ENCODE results near the gene PDC.
"Not testable (repeated sequence)": the region's sequence is repeated elsewhere in the genome, so short reads cannot be mapped to it uniquely, and the experiment has no call there.

Gene PDC

DNA sequence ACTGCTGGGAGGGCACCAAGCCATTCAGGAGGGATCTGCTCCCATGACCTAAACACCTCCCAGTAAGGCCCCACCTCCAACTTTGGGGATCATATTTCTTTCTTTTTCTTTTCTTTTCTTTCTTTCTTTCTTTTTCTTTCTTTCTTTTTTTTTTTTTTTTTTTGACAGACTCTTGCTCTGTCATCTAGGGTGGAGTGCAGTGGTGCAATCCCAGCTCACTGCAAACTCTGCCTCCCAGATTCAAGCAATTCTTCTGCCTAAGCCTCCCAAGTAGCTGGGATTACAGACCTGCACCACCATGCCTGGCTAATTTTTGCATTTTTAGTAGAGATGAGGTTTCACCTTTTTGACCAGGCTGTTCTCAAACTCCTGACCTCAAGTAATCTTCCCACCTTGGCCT lies 4.6 kb upstream of the PDC start:
- DNase-seq, result not testable (repeated sequence)

DNA sequence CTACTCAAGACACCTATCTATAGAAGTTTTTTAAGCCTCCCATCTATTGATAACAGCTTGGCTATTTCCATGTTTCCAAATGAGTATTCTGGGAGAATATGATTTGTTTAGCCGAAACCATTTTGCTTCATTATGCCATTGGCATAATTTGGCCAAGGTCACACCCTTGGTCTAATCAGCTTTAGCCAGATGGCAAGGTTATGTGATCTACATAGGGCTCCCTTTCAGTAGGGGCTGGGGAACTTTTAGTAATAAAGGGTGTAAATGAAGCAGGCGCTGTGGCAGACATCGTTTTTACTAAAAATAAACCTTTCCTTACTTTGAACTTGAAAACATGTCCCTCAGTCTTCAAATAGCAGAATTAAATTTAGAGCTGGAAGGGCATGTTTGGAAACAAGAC lies 3.0 kb upstream of the PDC start:
- no peak for DNase-seq

DNA sequence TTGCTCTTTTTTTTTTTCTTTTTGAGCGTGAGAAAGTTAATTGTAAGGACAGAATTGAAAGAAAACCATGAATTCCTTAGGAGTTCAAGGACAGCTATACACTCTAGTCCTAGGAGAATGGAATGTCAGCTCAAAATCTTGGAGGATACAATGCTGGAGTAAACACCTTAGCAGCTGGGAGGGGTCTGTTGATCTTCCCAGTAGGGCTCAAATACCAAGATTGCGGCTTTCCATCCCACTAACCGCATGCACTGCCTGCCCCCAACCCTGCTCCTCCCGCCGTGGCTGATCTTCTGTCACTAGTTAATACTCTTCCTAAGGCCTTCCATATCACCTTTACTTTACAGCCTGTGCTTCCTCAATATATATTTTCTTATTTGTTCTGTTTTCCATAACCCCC lies 2.6 kb upstream of the PDC start:
- DNase-seq, result no peak

DNA sequence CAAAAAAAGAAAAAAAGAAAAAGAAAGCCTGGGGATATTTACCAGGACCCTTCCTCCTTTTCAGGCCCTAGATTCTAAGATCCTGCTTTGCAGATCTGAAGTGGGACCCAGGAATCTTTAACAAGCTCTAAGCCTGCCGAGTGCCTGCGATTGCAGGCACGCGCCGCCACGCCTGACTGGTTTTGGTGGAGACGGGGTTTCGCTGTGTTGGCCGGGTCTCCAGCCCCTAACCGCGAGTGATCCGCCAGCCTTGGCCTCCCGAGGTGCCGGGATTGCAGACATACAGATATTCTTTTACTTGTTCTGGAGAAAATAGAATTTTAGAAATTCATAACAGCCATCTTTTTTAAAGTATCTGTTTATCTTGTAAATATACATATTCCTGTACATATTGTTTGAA lies 1.8 kb downstream of the PDC start:
- not testable (repeated sequence) for DNase-seq

DNA sequence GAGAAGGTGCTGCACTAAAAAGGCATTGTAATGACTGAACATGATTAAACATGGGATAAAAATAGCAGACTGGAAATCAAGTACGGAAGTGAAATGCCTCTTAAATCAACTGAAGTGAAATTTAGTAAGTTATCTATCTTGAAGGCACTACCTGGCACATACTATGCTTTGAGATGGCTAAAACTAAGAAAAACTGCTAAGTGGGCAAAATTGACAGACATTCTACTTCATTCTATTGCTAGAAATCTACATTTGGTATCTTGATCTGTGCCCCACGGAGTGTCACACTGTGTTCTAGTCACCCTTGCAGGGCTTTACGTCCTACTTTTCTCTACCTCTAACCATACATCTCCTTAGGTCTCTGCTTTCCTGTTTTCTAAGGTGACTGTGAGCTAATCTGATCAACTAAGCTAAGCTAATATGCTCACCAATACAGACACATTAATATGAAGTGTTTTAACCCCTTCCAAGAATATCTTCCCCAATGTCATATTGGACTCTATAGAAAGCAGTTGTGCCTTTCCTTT lies 4.1 kb downstream of the PDC start:
- no peak for DNase-seq

DNA sequence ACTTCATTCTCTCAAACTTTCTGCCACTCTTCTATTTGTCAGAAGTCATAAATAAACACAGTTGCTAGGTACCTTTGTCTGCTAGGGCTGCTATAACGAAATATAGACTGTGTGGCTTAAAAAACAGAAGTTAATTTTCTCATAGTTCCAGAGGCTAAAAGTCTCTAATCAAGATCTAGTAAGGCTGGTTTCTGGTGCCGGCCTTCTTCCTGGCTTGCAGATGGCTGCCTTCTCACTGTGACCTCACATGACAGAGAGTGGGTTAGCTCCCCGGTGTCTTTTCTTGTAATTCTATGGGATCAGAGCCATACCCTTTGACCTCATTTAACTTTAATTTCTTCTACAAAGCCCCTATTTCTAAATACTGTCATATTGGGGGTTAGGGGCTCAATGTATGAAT lies 5.9 kb downstream of the PDC start:
- DNase-seq, result no peak

DNA sequence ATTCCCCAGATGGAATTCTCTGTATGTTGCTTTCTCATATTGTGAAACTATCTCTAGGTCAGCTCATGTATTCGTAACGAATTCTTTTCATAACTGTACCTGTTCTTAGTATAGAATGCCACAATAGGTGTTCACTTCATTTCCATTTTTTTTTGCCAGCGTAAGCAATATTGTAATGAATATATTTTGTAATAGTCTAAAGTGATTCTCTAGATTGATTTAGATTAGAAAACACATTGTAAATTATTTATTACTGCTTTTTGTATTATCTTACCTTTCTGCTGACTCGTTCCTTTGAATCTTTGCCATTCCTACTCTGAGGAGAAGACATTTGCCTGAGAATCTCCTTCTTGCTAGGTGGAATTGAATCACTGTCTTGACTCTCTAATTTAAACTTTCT lies 14.8 kb downstream of the PDC start:
- DNase-seq, result no peak

DNA sequence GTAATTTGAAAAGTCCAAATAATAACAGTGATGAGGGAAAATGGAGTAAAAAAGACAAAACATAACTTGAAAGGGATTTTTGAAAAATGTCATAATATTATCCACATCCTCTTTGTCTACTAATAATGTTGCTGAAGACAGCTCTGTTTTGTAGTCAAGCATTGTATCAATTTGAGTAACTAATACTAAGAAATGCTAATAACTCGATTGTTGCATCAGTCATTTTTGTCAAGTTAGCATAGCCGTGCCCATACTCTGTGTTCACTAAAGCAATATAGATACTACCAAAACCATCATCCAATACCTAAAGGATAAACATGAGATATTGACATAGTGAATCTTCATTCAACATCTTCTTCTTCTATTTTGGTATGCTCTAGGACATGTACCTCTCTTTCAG lies 17.3 kb downstream of the PDC start:
- no peak for DNase-seq

DNA sequence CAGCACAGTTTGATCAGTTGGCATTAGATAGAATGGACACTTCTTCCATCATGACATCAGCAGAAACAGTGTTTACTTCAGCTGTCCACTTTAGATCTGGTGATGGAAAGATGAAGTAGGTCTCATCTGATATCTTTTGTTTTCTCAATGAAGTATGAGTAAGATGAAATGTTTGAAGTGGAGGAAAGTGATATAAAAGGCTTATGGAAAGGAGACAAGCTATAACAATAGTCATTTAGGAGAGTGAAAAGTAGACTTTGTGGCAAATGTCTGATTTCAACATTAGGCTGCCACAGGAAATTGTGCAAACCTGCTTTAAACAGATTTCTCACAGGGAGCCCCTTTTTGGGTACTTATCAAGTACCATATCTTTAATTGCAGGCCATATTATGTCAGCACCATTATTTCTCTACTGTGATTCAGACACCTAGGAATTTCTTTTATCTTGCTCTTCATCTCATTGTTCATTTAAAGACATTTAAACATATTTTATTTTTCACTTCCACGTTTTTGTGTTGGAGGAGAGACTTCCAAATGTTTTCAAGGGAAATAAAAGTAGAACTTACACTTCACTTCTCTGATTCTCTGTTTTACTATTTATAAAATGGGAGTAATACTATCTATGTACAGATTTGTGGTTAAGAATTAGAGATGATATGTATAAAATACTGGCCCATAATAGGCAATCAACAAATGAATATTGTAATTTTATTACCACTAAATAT lies 18.1 kb downstream of the PDC start:
- no peak for DNase-seq

DNA sequence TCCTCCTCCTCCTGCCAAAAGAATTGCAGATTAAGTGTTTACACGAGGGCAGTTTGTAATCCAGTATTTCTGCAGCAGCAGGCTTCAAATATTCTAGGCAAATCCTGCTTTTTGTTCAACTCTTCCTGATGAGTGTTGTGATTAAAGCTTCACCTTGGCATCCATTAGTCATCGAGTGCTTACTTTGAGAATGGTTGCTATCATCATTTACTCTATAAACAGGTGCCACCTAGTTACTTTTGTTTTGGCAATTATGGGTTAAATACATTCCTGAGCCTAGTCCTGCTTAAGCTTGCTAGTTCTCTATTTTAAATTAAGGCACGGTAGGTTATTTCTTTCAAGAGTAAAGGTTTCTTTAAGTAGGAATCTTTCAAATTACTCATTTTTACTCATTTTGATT lies 20.3 kb downstream of the PDC start:
- no peak for DNase-seq

DNA sequence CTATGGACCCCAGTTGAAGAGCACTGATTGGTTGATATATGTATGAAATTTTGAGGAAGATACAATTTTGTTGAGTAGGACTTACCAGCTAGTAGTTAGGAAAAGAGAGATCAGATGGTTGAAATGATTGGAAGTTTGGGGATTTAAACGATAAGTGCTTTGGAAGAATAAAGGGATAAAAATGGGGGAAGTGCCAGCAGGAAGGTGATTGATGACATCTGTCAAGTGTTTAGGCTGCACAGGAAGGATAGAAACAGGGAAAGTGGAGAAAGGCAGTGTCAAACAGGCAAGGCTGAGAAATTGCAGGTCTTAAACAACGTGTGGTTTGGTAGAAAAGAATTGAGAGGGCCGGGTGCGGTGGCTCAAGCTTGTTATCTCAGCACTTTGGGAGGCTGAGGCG lies 22.3 kb downstream of the PDC start:
- no peak for DNase-seq

DNA sequence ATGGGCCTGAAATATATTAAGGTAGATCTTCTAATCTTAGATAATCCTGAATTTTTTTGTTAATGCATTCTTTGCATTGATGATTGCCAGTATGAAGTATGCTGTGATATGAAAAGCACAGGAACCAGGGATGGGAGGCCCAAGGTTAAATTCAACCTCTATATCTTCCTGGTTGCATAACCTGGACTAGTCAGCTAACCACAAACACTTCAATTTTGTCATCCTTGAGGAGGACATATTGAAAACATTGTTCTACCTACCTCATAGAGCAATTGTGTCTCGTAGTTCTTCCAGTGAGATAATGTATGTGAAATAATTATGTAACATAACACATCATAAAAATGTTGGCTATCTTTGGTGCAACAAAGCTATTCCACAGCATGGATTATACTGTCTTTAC lies 25.6 kb downstream of the PDC start:
- no peak for DNase-seq

DNA sequence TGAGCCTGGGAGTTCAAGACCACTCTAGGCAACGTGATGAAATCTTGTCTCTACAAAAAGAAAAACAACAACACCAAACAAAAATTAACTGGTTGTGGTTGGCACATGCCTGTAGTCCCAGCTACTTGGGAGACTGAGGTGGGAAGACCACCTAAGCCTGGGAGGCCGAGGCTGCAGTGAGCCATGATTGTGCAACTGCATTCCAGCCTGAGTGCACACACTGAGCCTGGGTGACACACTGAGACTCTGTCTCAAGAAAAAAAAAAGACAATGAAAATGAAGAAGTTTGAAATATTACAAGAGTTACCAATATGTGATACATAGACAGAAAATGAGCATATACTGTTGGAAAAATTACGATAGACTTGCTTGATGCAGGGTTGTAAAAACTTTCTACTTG lies 31.9 kb downstream of the PDC start:
- no peak for DNase-seq

DNA sequence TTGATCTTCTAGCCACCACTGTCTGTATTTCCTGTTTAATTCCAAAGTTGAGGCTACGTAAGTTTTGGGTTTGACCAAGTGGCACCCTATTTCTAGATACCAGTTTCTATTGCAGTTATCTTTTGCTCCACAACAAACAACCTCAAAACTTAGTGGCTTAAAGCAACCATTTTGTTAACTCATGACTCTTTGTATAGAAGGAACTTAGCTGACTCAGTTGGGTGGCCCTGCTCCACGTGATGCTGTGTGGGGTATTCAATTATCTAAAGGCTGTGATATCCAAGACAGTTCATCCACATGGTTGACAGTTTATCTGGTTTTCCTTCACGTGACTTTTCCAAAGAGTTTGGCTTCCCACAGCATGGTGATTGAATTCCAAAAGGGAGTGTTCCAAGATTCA lies 34.8 kb downstream of the PDC start:
- no peak for DNase-seq

DNA sequence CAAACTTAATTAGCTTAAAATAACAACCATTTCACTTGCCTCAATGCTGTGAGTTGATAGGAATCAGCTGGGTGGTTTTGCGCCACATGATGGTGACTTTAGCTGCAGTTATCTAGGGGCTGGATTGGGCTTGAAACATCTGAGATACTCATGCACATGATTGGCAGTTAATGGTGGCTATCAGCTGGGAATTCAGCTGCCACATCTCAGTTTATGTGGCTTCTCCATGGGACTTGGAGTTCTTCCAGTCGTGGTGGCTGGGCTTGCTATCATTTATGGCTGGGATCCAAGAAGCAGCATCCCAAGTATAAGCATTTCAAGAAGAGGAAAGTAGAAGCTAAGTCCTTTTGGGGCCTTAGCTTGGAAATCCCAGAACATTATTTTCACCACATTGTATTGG lies 36.4 kb downstream of the PDC start:
- no peak for DNase-seq

DNA sequence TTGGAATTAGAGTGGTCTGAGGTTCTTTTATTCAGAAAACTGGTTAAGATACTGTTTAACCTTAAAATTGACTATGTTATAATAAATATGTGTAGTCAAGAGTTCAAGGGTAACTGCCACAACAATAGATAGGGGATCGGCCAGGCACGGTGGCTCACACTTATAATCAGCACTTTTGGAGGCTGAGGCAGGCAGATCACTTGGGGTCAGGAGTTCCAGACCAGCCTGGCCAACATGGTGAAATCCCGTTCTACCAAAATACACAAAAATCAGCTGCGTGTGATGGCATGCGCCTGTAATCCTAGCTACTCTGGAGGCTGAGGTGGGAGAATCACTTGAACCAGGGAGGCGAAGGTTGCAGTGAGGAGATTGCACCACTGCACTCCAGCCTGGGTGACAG lies 39.5 kb downstream of the PDC start:
- no peak for DNase-seq

DNA sequence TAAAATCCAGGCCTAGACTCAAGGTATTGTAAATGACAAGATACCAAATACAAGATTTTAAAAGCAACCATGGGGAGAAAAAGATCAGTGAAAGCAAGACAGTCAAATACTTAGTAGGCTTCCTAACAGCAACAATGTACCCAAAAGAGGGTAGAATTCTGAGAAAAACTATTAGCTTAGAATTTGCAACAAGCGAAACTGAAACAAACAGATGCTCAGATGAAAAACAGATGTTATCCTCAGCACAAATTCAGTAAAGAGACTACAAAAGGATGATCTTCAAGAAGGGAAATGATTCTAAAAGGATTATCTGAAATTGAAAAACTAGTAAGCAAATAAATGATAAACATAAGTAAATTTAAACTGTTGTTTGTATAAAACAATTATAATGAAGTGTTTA lies 40.0 kb downstream of the PDC start:
- no peak for DNase-seq

DNA sequence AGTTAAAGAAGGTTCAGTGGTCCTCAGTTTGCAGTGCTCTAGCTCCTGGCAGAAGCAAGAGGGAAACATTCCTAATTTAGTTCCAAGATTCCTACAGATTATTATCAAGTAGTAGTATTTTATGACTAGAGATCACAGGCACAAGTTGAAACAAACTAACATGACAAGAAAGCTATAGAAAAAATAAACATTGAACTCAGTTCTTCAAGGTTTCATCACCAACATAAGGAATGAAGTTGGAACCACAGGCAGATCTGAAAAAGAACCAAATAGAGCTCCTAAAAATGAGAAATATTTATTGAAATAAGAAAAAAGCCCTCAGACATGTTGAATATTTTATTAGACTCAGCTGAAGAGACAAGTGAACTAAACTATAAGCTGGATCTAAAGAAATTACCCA lies 40.6 kb downstream of the PDC start:
- DNase-seq, result no peak

DNA sequence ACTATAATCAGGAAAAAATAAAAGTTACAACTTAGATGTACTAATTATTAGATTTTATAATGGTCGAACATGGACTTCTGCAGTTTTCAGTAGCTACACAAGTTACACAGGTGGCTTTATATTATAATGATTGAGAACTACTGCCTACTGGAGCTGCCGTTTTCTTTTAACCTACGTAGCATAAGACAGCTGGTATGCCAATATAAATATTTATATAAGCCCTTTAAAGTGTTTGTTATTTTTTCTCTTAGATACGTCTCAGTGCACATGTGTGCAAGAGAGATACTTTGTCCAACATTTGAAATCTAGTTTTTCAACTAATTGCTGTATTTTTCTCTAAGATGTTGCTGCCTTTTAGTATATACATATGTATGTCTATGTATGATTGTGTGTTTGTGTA lies 42.4 kb downstream of the PDC start:
- no peak for DNase-seq

DNA sequence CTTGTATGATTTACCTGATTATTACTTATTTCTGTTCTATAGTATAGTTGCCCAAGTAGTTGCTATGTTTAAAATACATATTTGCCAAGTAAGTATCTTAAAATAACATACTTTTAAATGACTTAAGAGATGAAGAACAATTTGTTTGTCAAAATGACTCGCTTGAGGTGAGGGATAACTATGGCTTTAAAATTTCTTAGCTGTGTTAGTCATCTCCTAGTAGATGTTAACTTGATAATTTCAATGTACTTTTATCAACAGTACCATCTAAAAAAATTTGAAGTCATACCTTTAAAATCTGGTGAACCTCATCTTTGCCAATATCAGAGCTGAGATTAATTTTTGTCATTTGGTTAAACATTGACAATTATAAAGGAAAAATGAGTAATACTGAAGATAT lies 47.6 kb downstream of the PDC start:
- no peak for DNase-seq

DNA sequence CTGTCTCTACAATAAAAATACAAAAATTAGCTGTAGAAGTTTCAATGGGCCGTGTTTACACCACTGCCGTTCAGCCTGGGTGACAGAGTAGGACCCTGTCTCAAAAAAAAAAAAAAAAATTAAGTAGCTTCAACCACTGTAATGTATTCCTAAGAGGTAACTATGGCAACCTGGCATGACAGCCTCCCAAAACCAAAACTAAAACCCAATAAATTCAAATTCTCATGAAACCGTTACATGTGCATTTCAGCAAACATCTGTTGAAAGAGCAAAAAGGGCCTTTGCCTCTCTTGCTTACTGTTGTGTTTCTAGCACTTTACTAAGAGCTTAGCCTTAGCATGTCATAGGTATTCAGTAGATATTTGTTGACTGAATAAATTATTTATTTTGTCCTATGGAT lies 51.8 kb downstream of the PDC start:
- no peak for DNase-seq

DNA sequence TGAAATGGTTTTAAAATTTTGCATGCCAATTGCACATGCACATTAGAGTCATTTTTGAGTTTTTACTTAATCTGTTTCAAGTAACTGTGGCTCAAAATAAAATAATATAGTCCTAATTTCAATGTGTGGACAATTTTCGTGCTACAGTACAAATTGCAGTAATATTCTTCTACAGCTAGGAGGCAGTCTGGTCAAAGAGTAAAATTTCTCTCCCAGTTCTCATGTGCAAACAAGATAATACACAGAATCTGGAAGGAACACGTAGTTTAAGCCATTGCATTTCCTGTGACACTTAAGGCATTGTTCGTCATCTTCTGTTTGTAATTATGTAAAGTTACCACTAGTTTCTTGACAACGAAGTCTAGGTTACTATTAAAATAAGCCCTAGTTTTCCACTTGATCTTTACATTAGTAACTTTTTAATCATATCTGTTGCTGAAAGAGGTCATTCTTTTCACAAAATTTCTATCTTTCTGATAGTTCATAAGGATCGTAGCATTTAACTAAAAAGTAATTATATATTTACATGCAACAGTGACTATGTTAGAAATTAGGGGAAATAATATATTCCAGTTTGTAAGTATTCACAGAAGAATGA lies 56.4 kb downstream of the PDC start:
- no peak for DNase-seq

DNA sequence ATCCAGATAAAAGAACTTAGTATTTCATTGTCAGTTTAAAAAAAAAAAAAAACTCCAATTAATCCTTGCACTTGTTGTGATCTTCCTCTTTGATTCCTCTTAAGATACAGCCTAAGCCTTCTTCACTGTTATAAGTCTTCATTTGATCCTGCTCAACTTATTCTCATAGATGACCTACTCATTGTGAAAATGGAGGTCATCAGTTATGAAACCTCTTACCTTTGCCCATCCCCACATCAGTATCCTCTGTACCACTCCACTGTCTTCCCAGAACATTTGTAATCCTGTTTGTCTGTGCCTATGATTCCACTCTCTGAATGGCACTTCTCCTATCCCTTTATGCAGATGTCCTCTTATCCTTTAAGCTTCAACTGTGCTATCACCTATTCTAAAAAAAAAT lies 57.3 kb downstream of the PDC start:
- DNase-seq, result no peak

DNA sequence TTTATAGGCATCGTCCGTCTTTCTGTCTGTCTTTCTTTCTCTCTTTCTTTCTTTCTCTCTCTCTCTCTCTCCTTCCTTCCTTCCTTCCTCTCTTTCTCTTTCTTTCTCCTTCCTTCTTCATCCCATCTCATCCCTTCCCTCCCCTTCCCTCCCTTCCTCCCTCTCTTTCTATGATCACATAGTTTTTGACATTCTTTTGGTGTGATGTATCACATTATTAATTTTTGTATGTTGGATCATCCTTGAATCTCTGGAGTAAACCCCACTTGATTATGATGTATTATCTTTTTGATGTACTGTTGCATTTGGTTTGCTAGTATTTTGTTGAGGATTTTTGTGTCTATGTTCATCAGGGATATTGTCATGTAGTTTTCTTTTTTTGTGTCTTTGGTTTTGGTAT lies 59.5 kb downstream of the PDC start:
- DNase-seq, result not testable (repeated sequence)

Data from islet precursor cell (in vitro differentiated cells).